Amniotic epithelial cell (primary cell): ENCODE measurements around the gene TMEM208.

Experiments used
- DNase-seq: peaks from one replicate; pipeline ENCODE4 v3.0.0-alpha.2; 2010; ENCODE audit warnings: low read depth

The TMEM208 gene

GRCh38 chr16:67277999-67278772, 51.3 kb downstream of the TMEM208 start:
- peak; percentile 62 for DNase-seq
